HepG2 (cell line): ENCODE data around the gene MBTD1. TPM values are rescaled to one million over a fixed set of nuclear protein-coding genes. Genes with fewer than 3 reads are reported as not detected.
A peak's percentile ranks its signal among the peaks of the same experiment; 100 is the strongest.

ENCODE experiments used
- MAFK ChIP-seq, 2 experiments: IDR thresholded peaks in 1 of 2; conservative IDR thresholded peaks in 1 of 2; 2 replicates each; pipeline ENCODE4 v1.6.1; 2011; ENCODE audit warnings: improper control_type of control experiment in 2 of 2, low read length in 2 of 2
- MED13 ChIP-seq: sonication (generic); formaldehyde crosslinking; IDR thresholded peaks from 2 replicates; pipeline ENCODE4 v1.5.0; 2020; ENCODE audit warnings: missing genetic modification reagents
- MED8 ChIP-seq: sonication (generic); formaldehyde crosslinking; IDR thresholded peaks from 2 replicates; pipeline ENCODE4 v1.8.1; 2023; ENCODE audit warnings: mild to moderate bottlenecking, missing genetic modification reagents; ENCODE audit not compliant: insufficient replicate concordance
- NFRKB ChIP-seq: fragments of 450-650 bp; IDR thresholded peaks from 2 replicates; pipeline ENCODE4 v1.6.1; 2017
- PAXIP1 ChIP-seq: sonication (generic); formaldehyde crosslinking; conservative IDR thresholded peaks from 2 replicates; pipeline ENCODE4 v1.4.0; 2020; ENCODE audit warnings: mild to moderate bottlenecking, missing genetic modification reagents, moderate library complexity
- YY1 ChIP-seq: IDR thresholded peaks from 2 replicates; pipeline ENCODE4 v1.6.1; 2011; ENCODE audit warnings: low read length, low read depth, moderate library complexity, mild to moderate bottlenecking; ENCODE audit not compliant: insufficient read depth, insufficient replicate concordance
- ZBTB40 ChIP-seq, 2 experiments: fragments of 450-650 bp in 1 of 2; sonication (generic) in 1 of 2; formaldehyde crosslinking in 1 of 2; IDR thresholded peaks; 2 replicates each; pipeline versions ENCODE4 v1.6.1 to v1.8.0; 2016 to 2022; ENCODE audit warnings: antibody characterized with exemption in 1 of 2, mild to moderate bottlenecking in 1 of 2, missing genetic modification reagents in 1 of 2
- ZBTB8A ChIP-seq: sonication (generic); formaldehyde crosslinking; IDR thresholded peaks from 2 replicates; pipeline ENCODE4 v1.4.0; 2020; ENCODE audit warnings: mild to moderate bottlenecking, low read depth, missing genetic modification reagents, borderline replicate concordance
- ZNF546 ChIP-seq: sonication (generic); formaldehyde crosslinking; conservative IDR thresholded peaks from 2 replicates; pipeline ENCODE4 v1.8.1; 2023; ENCODE audit warnings: mild to moderate bottlenecking, missing genetic modification reagents
- ZSCAN20 ChIP-seq: sonication (generic); formaldehyde crosslinking; IDR thresholded peaks from 2 replicates; pipeline ENCODE4 v1.4.0; 2020; ENCODE audit warnings: missing genetic modification reagents, mild to moderate bottlenecking, borderline replicate concordance
- ZSCAN31 ChIP-seq: sonication (generic); formaldehyde crosslinking; IDR thresholded peaks from 2 replicates; pipeline ENCODE4 v1.5.0; 2020; ENCODE audit warnings: low read depth, mild to moderate bottlenecking, missing genetic modification reagents
- polyA plus RNA-seq, 8 experiments: library from polyadenylated mRNA; depleted of rRNA in 3 of 8; stranded (reverse) in 7 of 8; unstranded in 1 of 8; fragments of >200 nt; fragmentation: Illumina TruSeq in 4 of 8; extraction: Trizol in 4 of 8; gene quantifications; 2 replicates each; pipeline versions ENCODE4 v1.2.1 to v1.2.3, GENCODE V29; 2011 to 2016; ENCODE audit warnings: low read depth in 4 of 8, missing spikeins in 1 of 8, mixed read lengths in 1 of 8; ENCODE audit not compliant: insufficient read depth in 1 of 8
- total RNA-seq, 5 experiments: library from RNA; depleted of rRNA; stranded (reverse); fragments of >200 nt; fragmentation: Illumina TruSeq; extraction: Trizol; gene quantifications; 2 replicates each; pipeline ENCODE4 v1.2.3, GENCODE V29; 2016; ENCODE audit warnings: low read depth in 1 of 5

Gene MBTD1
- total and polyA plus RNA-seq, 2 of the 13 experiments (the other 11 are each of a cell fraction or from before 2014, with no cell fraction given) = 20.9 TPM

- TF ChIP-seq ZBTB40 (IDR thresholded peaks at IDR 0.05) = no peak
- TF ChIP-seq ZBTB40 (CRISPR knock-in tag; IDR thresholded peaks at IDR 0.05) = no peak
- TF ChIP-seq ZBTB8A (CRISPR knock-in tag) = no peak
- TF ChIP-seq PAXIP1 (CRISPR knock-in tag) = no peak; the same call in 1 of the 2 replicates
- TF ChIP-seq MAFK (conservative IDR thresholded peaks at IDR 0.05 in 1 of 2, IDR thresholded peaks at IDR 0.05 in 1 of 2; ENCODE audit: low read length in 2 of 2) = no peak
- no peak for TF ChIP-seq ZNF546 (CRISPR knock-in tag)
- TF ChIP-seq MED8 = no peak
- no peak for TF ChIP-seq NFRKB
- TF ChIP-seq MED13 (CRISPR knock-in tag) = peak; percentile 87
- TF ChIP-seq ZSCAN31 (CRISPR knock-in tag) = no peak
- no peak; the same call in 1 of the 2 replicates for TF ChIP-seq ZSCAN20 (CRISPR knock-in tag)
- peak; percentile 46 for TF ChIP-seq YY1
These were observed 92.6 kb downstream of the MBTD1 start (continued) for GRCh38 chr17:51166987-51167931.
